GM23338 (cell line): ENCODE data around the gene ALG14. TPM values are rescaled to one million over a fixed set of nuclear protein-coding genes. Genes with fewer than 3 reads are reported as not detected.

Source experiments
- ATAC-seq: fragments of 200-7000 bp; cut with Tn5 transposase; 3 replicates; pipeline ENCODE4 v1.9.1; 2020
- DNase-seq: peaks from one replicate; pipeline ENCODE4 v3.0.0-alpha.2; 2015; ENCODE audit warnings: low spot score
- H2AFZ ChIP-seq: fragments of 200-600 bp; sonication (generic); 2 replicates; pipeline ENCODE4 v1.8.0; 2016; ENCODE audit warnings: antibody characterized with exemption, mild to moderate bottlenecking, moderate library complexity
- H3F3A ChIP-seq: fragments of 200-600 bp; sonication (generic); replicated peaks from 2 replicates; pipeline ENCODE4 v1.8.0; 2017; ENCODE audit warnings: antibody characterized with exemption, mixed run types, low read depth
- H3K27ac ChIP-seq: fragments of 200-600 bp; sonication (generic); 2 replicates; pipeline ENCODE4 v1.6.1; 2016; ENCODE audit warnings: low read depth
- H3K27me3 ChIP-seq: fragments of 200-600 bp; sonication (generic); 2 replicates; pipeline ENCODE4 v1.8.0; 2016; ENCODE audit warnings: mild to moderate bottlenecking, mixed run types, moderate library complexity; ENCODE audit not compliant: insufficient read depth
- H3K36me3 ChIP-seq: fragments of 200-600 bp; sonication (generic); 2 replicates; pipeline ENCODE4 v1.8.0; 2016; ENCODE audit warnings: mild to moderate bottlenecking; ENCODE audit not compliant: insufficient read depth
- H3K4me1 ChIP-seq: fragments of 200-600 bp; sonication (generic); 2 replicates; pipeline ENCODE4 v1.8.0; 2016; ENCODE audit warnings: mild to moderate bottlenecking, moderate library complexity; ENCODE audit not compliant: insufficient read depth
- H3K4me2 ChIP-seq: fragments of 200-600 bp; sonication (generic); 2 replicates; pipeline ENCODE4 v1.7.1; 2017; ENCODE audit warnings: mixed run types
- H3K4me3 ChIP-seq: fragments of 200-600 bp; sonication (generic); 2 replicates; pipeline ENCODE4 v1.6.1; 2016; ENCODE audit warnings: mixed run types
- H3K79me2 ChIP-seq: fragments of 200-600 bp; sonication (generic); replicated peaks from 2 replicates; pipeline ENCODE4 v1.8.0; 2017; ENCODE audit warnings: mild to moderate bottlenecking; ENCODE audit not compliant: insufficient read depth
- H3K9me2 ChIP-seq: fragments of 200-600 bp; sonication (generic); 2 replicates; pipeline ENCODE4 v1.8.0; 2017; ENCODE audit not compliant: insufficient read depth
- H4K20me1 ChIP-seq: fragments of 200-600 bp; sonication (generic); replicated peaks from 2 replicates; pipeline ENCODE4 v1.8.0; 2017; ENCODE audit warnings: mild to moderate bottlenecking; ENCODE audit not compliant: insufficient read depth
- H3K27ac Mint-ChIP-seq: 2 replicates; pipeline ENCODE4 v1.8.0; 2020; ENCODE audit warnings: inconsistent platforms, mild to moderate bottlenecking, moderate library complexity, mixed read lengths
- H3K27me3 Mint-ChIP-seq: 3 replicates; pipeline ENCODE4 v1.8.0; 2022; ENCODE audit warnings: low read depth, mild to moderate bottlenecking, moderate library complexity, mixed read lengths, inconsistent platforms; ENCODE audit not compliant: insufficient read depth, poor library complexity
- H3K36me3 Mint-ChIP-seq: 3 replicates; pipeline ENCODE4 v1.8.0; 2021; ENCODE audit warnings: low read depth, mild to moderate bottlenecking, inconsistent platforms, moderate library complexity, mixed read lengths
- H3K4me1 Mint-ChIP-seq: 3 replicates; pipeline ENCODE4 v1.8.0; 2020; ENCODE audit warnings: mild to moderate bottlenecking, inconsistent platforms, mixed read lengths
- H3K4me3 Mint-ChIP-seq: 3 replicates; pipeline ENCODE4 v1.8.0; 2021; ENCODE audit warnings: moderate library complexity, mild to moderate bottlenecking, inconsistent platforms, mixed read lengths
- H3K9me3 Mint-ChIP-seq: 3 replicates; pipeline ENCODE4 v1.8.0; 2020; ENCODE audit warnings: moderate library complexity, mild to moderate bottlenecking, inconsistent platforms, mixed read lengths
- CREB1 ChIP-seq: fragments of 250-450 bp; sonication (Bioruptor Pico); IDR thresholded peaks from 2 replicates; pipeline ENCODE4 v1.5.0; 2020; ENCODE audit warnings: low read depth, mild to moderate bottlenecking, moderate library complexity
- CTCF ChIP-seq, 2 experiments: fragments of 200-600 bp in 1 of 2; sonication (generic) in 1 of 2; conservative IDR thresholded peaks; 2 replicates each; pipeline versions ENCODE4 v1.5.1 to v1.6.1; 2016 to 2017; ENCODE audit warnings: antibody characterized with exemption in 2 of 2, low read depth in 2 of 2, mild to moderate bottlenecking in 2 of 2, moderate library complexity in 1 of 2
- ETS1 ChIP-seq: IDR thresholded peaks from 2 replicates; pipeline ENCODE4 v1.6.1; 2016; ENCODE audit warnings: antibody characterized with exemption
- EZH2phosphoT487 ChIP-seq: fragments of 200-600 bp; sonication (generic); IDR thresholded peaks from one replicate; pipeline ENCODE4 v1.8.1; 2018; ENCODE audit warnings: antibody characterized with exemption; ENCODE audit not compliant: unreplicated experiment
- POLR2AphosphoS5 ChIP-seq: IDR thresholded peaks from 2 replicates; pipeline ENCODE4 v1.6.1; 2016; ENCODE audit warnings: antibody characterized with exemption, low read depth
- ZNF462 ChIP-seq: fragments of 250-450 bp; sonication (Bioruptor Pico); IDR thresholded peaks from 2 replicates; pipeline ENCODE4 v1.5.0; 2020; ENCODE audit warnings: mild to moderate bottlenecking, moderate library complexity
- polyA plus RNA-seq: library from polyadenylated mRNA; unstranded; fragments of >200 nt; fragmentation: Nextera tagmentation; extraction: Ambion mirVana; gene quantifications from 2 replicates; pipeline ENCODE4 v1.2.1, GENCODE V29; 2016
- total RNA-seq: library from RNA; depleted of rRNA; stranded (reverse); fragments of >200 nt; shearing (Covaris generic); gene quantifications from 2 replicates; pipeline ENCODE4 v1.2.3, GENCODE V29; 2014

Gene ALG14
- total and polyA plus RNA-seq, 2 experiments from 2014 or later, result 0.42 to 2.8 TPM

- TF ChIP-seq ZNF462 (CRISPR knock-in tag), result no peak
- TF ChIP-seq POLR2AphosphoS5, result no peak
- TF ChIP-seq CREB1 (CRISPR knock-in tag), result no peak
Observed at GRCh38 chr1:94954263-94955220, 118.2 kb downstream of the ALG14 start (continued).

GRCh38 chr1:94953746-94954145 lies 119.0 kb downstream of the ALG14 start:
- Mint-ChIP-seq H3K9me3 (no peaks in the 10 kb centered on the region), H3K36me3 (no peaks in the 10 kb centered on the region; the same call in 2 of the 3 replicates), H3K27me3 (peaks cover 5% of the 10 kb centered on the region), H3K4me3 (no peak overlapping the region), H3K27ac (no peak overlapping the region), H3K4me1 (peaks cover 12% of the 10 kb centered on the region)
- DNase-seq, result no peak
- Histone ChIP-seq H4K20me1 (no peaks in the 10 kb centered on the region), H3K36me3 (no peaks in the 10 kb centered on the region), H3K4me3 (no peak overlapping the region), H3F3A (no peaks in the 10 kb centered on the region), H3K4me1 (peaks cover 12% of the 10 kb centered on the region), H3K4me2 (no peak overlapping the region), H3K79me2 (no peaks in the 10 kb centered on the region), H3K27me3 (no peaks in the 10 kb centered on the region), H3K9me2 (no peaks in the 10 kb centered on the region), H3K27ac (no peak overlapping the region), H2AFZ (no peak overlapping the region)
- no peak for ATAC-seq
- TF ChIP-seq EZH2phosphoT487, result no peak
- no peak for TF ChIP-seq CTCF (conservative IDR thresholded peaks at IDR 0.05; ENCODE audit: low read depth in 2 of 2)
- no peak for TF ChIP-seq ETS1
